Esophagus muscularis mucosa (tissue), 4 donors: ENCODE data around the gene BAG2. TPM values are rescaled to one million over a fixed set of nuclear protein-coding genes. Genes with fewer than 3 reads are reported as not detected.

Experiments
- DNase-seq: peaks from one replicate; pipeline ENCODE4 v3.0.0-alpha.2; 2017; ENCODE audit errors: extremely low spot score
- H3K27ac ChIP-seq, 4 donors: fragments of 200-600 bp; sonication (generic); replicated peaks in 1 of 4; 1 replicate in 3 of 4; 2 replicates in 1 of 4; pipeline ENCODE4 v1.5.1; 2016 to 2019; ENCODE audit warnings: mild to moderate bottlenecking in 1 of 4
- H3K27me3 ChIP-seq, 4 donors: fragments of 200-600 bp; sonication (generic); one replicate each; pipeline versions ENCODE4 v1.5.1 to v1.6.0; 2016 to 2019
- H3K36me3 ChIP-seq, 4 donors: fragments of 200-600 bp; sonication (generic); one replicate each; pipeline ENCODE4 v1.5.1; 2016 to 2019
- H3K4me1 ChIP-seq, 4 donors: fragments of 200-600 bp; sonication (generic); one replicate each; pipeline ENCODE4 v1.5.1; 2016 to 2019
- H3K4me3 ChIP-seq, 4 donors: fragments of 200-600 bp; sonication (generic); 1 replicate in 2 of 4; 2 replicates in 2 of 4; pipeline ENCODE4 v1.5.1; 2016 to 2019; ENCODE audit warnings: mild to moderate bottlenecking in 4 of 4, moderate library complexity in 1 of 4
- H3K9me3 ChIP-seq, 4 donors: fragments of 200-600 bp; sonication (generic); 1 replicate in 3 of 4; 2 replicates in 1 of 4; pipeline ENCODE4 v1.5.1; 2016 to 2019
- EP300 ChIP-seq: sonication (generic); formaldehyde crosslinking; IDR thresholded peaks from one replicate; pipeline ENCODE4 v1.6.1; 2017; ENCODE audit warnings: antibody characterized with exemption
- POLR2A ChIP-seq: fragments of 450-650 bp; IDR thresholded peaks from one replicate; pipeline ENCODE4 v1.6.1; 2017; ENCODE audit warnings: antibody characterized with exemption, moderate library complexity, mild to moderate bottlenecking, low read depth
- POLR2AphosphoS5 ChIP-seq, 2 donors: sonication (generic); formaldehyde crosslinking; IDR thresholded peaks; one replicate each; pipeline ENCODE4 v1.6.1; 2017; ENCODE audit warnings: antibody characterized with exemption in 2 of 2
- WGBS: methylation state at CpG from one replicate; pipeline ENCODE4 v1.1.5; 2018; 5-methylcytosine and 5-hydroxymethylcytosine counted together
- intact Hi-C: fragments of 100-400 bp; cut with DNase I; formaldehyde crosslinking; loops from one replicate; pipeline ENCODE4 v1.15.1; 2023
- total RNA-seq, 4 donors: library from RNA; depleted of rRNA; stranded (reverse); fragments of >200 nt; gene quantifications; one replicate each; pipeline versions ENCODE4 v1.1.0 to v1.2.1, GENCODE V29; 2016
- TF ChIP-seq, protein P1 (sequence below), 3 experiments: fragments of 200-600 bp in 2 of 3; fragments of 450-650 bp in 1 of 3; sonication (generic) in 2 of 3; IDR thresholded peaks; one replicate each; pipeline ENCODE4 v1.5.1; 2017 to 2019; ENCODE audit warnings: antibody characterized with exemption in 3 of 3, mild to moderate bottlenecking in 2 of 3, moderate library complexity in 1 of 3

Gene BAG2
- total RNA-seq, 4 donors from 2014 or later, result 29.0 to 42.8 (median 39.6) TPM

GRCh38 chr6:57226221-57226620, 54.1 kb downstream of the BAG2 start:
- H3K27ac ChIP-seq, result no peak overlapping the region
- H3K9me3 ChIP-seq, result no peaks in the 10 kb centered on the region
- WGBS, result 66% methylated on average over 2 of the region's 2 CpGs
- DNase-seq, result no peak
- no peaks in the 10 kb centered on the region for H3K27me3 ChIP-seq
- H3K4me1 ChIP-seq, result peaks cover 6 to 11% (median 7%) of the 10 kb centered on the region in 4 donors
- H3K36me3 ChIP-seq, result no peaks in the 10 kb centered on the region
- TF ChIP-seq EP300 (no peak), POLR2A (no peak), POLR2AphosphoS5 (IDR thresholded peaks at IDR 0.05) (no peak)
- TF ChIP-seq, protein P1, sequence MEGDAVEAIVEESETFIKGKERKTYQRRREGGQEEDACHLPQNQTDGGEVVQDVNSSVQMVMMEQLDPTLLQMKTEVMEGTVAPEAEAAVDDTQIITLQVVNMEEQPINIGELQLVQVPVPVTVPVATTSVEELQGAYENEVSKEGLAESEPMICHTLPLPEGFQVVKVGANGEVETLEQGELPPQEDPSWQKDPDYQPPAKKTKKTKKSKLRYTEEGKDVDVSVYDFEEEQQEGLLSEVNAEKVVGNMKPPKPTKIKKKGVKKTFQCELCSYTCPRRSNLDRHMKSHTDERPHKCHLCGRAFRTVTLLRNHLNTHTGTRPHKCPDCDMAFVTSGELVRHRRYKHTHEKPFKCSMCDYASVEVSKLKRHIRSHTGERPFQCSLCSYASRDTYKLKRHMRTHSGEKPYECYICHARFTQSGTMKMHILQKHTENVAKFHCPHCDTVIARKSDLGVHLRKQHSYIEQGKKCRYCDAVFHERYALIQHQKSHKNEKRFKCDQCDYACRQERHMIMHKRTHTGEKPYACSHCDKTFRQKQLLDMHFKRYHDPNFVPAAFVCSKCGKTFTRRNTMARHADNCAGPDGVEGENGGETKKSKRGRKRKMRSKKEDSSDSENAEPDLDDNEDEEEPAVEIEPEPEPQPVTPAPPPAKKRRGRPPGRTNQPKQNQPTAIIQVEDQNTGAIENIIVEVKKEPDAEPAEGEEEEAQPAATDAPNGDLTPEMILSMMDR (IDR thresholded peaks at IDR 0.05), result no peak
- H3K4me3 ChIP-seq, result no peak overlapping the region
- intact Hi-C loops, result no loop called here

Other genes with a start within 250 kb of the BAG2 start
- 1 to 10 TPM in 3 of 4 donors, under 1 TPM in 1; 0.45 to 1.7 (median 1.5) TPM for gene BEND6, start 217.2 kb upstream of the BAG2 start, total RNA-seq
- 1 to 10 TPM; 6.2 to 9.9 (median 8.7) TPM for gene KIAA1586, start 125.6 kb upstream of the BAG2 start, total RNA-seq
- gene ZNF451, start 82.1 kb upstream of the BAG2 start, total RNA-seq, result 10 to 100 TPM; 32.0 to 49.0 (median 38.0) TPM
- gene RAB23, start 50.0 kb downstream of the BAG2 start, total RNA-seq, result 100 to 1,000 TPM in 1 of 4 donors, 10 to 100 TPM in 3; 57.8 to 102 (median 70.3) TPM
- 10 to 100 TPM in 1 of 4 donors, 1 to 10 TPM in 3; 6.0 to 15.0 (median 7.0) TPM for gene PRIM2, start 145.3 kb downstream of the BAG2 start, total RNA-seq